Tibial artery (tissue), 4 donors: ENCODE data around the gene MOB3C.

Source experiments
- DNase-seq, 2 donors: peaks; one replicate each; pipeline ENCODE4 v3.0.0-alpha.2; 2019
- H3K27ac ChIP-seq, 2 donors: fragments of 200-600 bp; sonication (generic) in 1 of 2; 1 replicate in 1 of 2; 2 replicates in 1 of 2; pipeline ENCODE4 v1.5.1; 2018 to 2019; ENCODE audit warnings: mild to moderate bottlenecking in 1 of 2
- H3K27me3 ChIP-seq, 2 donors: fragments of 200-600 bp; sonication (generic) in 1 of 2; one replicate each; pipeline versions ENCODE4 v1.5.1 to v1.6.0; 2016 to 2019
- H3K36me3 ChIP-seq, 3 donors: fragments of 200-600 bp; sonication (generic) in 2 of 3; one replicate each; pipeline ENCODE4 v1.5.1; 2016 to 2019; ENCODE audit warnings: mild to moderate bottlenecking in 2 of 3
- H3K4me1 ChIP-seq, 4 donors: fragments of 200-600 bp; sonication (generic) in 2 of 4; 1 replicate in 3 of 4; 2 replicates in 1 of 4; pipeline ENCODE4 v1.5.1; 2016 to 2019
- H3K4me3 ChIP-seq, 2 donors: fragments of 200-600 bp; sonication (generic) in 1 of 2; 1 replicate in 1 of 2; 2 replicates in 1 of 2; pipeline ENCODE4 v1.5.1; 2018 to 2019; ENCODE audit warnings: mild to moderate bottlenecking in 2 of 2
- H3K9me3 ChIP-seq, 3 donors: fragments of 200-600 bp; sonication (generic) in 1 of 3; one replicate each; pipeline ENCODE4 v1.5.1; 2016 to 2019
- CTCF ChIP-seq, 2 experiments: fragments of 200-600 bp in 1 of 2; fragments of 450-650 bp in 1 of 2; IDR thresholded peaks; one replicate each; pipeline ENCODE4 v1.5.1; 2017 to 2019; ENCODE audit warnings: antibody characterized with exemption in 2 of 2, mild to moderate bottlenecking in 1 of 2, moderate library complexity in 1 of 2
- intact Hi-C: fragments of 100-400 bp; cut with DNase I; formaldehyde crosslinking; loops from one replicate; pipeline ENCODE4 v1.15.0; 2023; ENCODE audit warnings: low total_unique reads

The MOB3C gene

GRCh38 chr1:46558141-46558963 lies 58.3 kb downstream of the MOB3C start:
- Histone ChIP-seq H3K4me3 (no peak overlapping the region), H3K36me3 (peaks cover 30 to 54% (median 51%) of the 10 kb centered on the region in 3 donors), H3K4me1 (no peaks in the 10 kb centered on the region), H3K9me3 (no peaks in the 10 kb centered on the region), H3K27me3 (no peaks in the 10 kb centered on the region), H3K27ac (no peak overlapping the region)
- no peak for TF ChIP-seq CTCF (IDR thresholded peaks at IDR 0.05)
- intact Hi-C loops = no loop called here
- DNase-seq = no peak
